Muscle of leg (tissue), 11 donors: ENCODE data around the gene CUBN. TPM values are rescaled to one million over a fixed set of nuclear protein-coding genes. Genes with fewer than 3 reads are reported as not detected.

ENCODE experiments used
- DNase-seq: peaks from one replicate; pipeline ENCODE4 v3.0.0; 2013
- H3K27ac ChIP-seq: one replicate; pipeline ENCODE4 v1.5.1; 2013; ENCODE audit warnings: mild to moderate bottlenecking, low read length, control low read depth
- H3K27me3 ChIP-seq: one replicate; pipeline ENCODE4 v1.6.1; 2013; ENCODE audit warnings: low read length; ENCODE audit not compliant: control insufficient read depth, insufficient read depth
- H3K36me3 ChIP-seq: one replicate; pipeline ENCODE4 v1.6.1; 2013; ENCODE audit warnings: low read length; ENCODE audit not compliant: control insufficient read depth, insufficient read depth
- H3K4me1 ChIP-seq: one replicate; pipeline ENCODE4 v1.6.1; 2013; ENCODE audit warnings: low read length; ENCODE audit not compliant: control insufficient read depth, insufficient read depth
- H3K4me3 ChIP-seq: one replicate; pipeline ENCODE4 v1.5.1; 2013; ENCODE audit warnings: low read length, control low read depth
- H3K9me3 ChIP-seq: replicated peaks from 2 replicates; pipeline ENCODE4 v1.6.1; 2013; ENCODE audit warnings: low read depth, low read length; ENCODE audit not compliant: control insufficient read depth
- WGBS: methylation state at CpG from one replicate; pipeline ENCODE4 v1.1.5; 2013; ENCODE audit warnings: missing lambda C conversion rate; ENCODE audit not compliant: insufficient coverage; 5-methylcytosine and 5-hydroxymethylcytosine counted together
- polyA plus RNA-seq, 8 donors: library from polyadenylated mRNA; unstranded; fragments of 120-200 nt; gene quantifications; one replicate each; pipeline versions ENCODE4 v1.2.1 to v1.2.3, GENCODE V29; 2013; ENCODE audit warnings: inconsistent platforms in 1 of 8, low replicate concordance in 1 of 8; ENCODE audit not compliant: insufficient read length in 8 of 8, insufficient read depth in 1 of 8
- total RNA-seq: library from RNA; stranded (reverse); fragments of 120-200 nt; gene quantifications from one replicate; pipeline ENCODE4 v1.2.4, GENCODE V29; 2013

Gene CUBN
- total and polyA plus RNA-seq, 9 donors: 1.4 to 5.0 (median 2.0) TPM

DNA sequence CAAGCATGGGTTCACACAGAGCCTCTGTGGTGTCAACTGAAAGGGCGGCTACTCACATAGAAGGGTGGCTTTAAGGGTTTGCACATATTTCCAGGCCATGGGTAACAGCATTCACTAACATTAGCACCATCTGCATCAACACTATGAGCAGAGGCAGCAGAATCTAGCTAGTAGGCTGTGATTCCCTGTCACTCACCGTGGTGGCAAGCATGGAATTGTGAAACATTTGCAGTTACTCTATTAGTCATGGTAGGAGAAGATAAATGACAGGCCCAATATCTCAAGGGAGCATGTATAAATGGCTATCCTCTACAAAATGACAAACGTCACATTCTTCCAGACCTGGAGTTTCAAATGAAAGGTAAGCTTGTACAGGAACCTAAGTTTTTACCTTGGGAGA lies 32.2 kb upstream of the CUBN start:
- no peaks in the 10 kb centered on the region for H3K4me1 ChIP-seq
- no peaks in the 10 kb centered on the region for H3K27me3 ChIP-seq
- H3K9me3 ChIP-seq: no peaks in the 10 kb centered on the region
- DNase-seq: no peak
- WGBS: no CpG with 5 or more reads among the region's 3 CpGs
- H3K27ac ChIP-seq: no peak overlapping the region
- no peak overlapping the region for H3K4me3 ChIP-seq
- H3K36me3 ChIP-seq: no peaks in the 10 kb centered on the region

DNA sequence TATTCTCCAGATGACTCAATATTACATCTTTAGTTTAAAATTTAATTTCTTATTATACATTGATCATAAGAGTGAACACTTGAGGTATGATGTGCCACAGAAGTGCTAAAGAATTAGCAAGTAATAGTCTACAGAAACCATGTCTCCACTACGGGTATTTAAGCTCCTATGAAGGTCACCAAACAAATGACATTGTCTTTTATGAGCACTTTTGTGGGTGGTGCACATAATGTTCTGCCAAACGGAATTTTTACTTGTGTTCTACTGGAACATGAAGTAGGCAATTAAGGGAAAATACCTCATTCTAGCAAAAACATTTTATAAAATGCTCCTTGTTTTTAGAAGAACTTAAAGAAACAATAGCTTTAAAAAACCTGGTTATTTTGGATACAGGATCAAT lies 27.4 kb upstream of the CUBN start:
- DNase-seq: no peak
- H3K9me3 ChIP-seq: no peaks in the 10 kb centered on the region
- no peak overlapping the region for H3K4me3 ChIP-seq
- peaks cover 3% of the 10 kb centered on the region for H3K4me1 ChIP-seq
- H3K27me3 ChIP-seq: no peaks in the 10 kb centered on the region
- no CpG with 5 or more reads among the region's 2 CpGs for WGBS
- no peak overlapping the region for H3K27ac ChIP-seq
- H3K36me3 ChIP-seq: no peaks in the 10 kb centered on the region

DNA sequence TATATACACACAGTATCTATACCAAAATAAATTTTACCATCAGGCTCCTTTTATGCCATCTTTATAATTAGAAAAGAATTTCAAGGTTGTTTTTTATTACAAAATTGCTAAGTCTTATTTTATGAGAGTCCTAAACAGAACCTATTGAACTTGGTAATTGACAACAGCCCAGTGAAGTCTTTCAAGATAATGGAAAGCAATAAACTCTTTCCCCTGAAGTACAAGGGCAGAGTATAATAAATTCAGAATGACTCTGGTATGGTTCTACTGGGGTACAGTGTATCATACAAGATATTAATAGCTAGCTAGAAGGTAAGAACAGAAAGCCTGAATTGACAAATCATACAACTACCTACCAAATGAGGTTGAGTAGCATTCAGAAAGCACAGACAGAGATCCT lies 26.2 kb upstream of the CUBN start:
- no peak overlapping the region for H3K4me3 ChIP-seq
- no peaks in the 10 kb centered on the region for H3K9me3 ChIP-seq
- peaks cover 3% of the 10 kb centered on the region for H3K4me1 ChIP-seq
- H3K27ac ChIP-seq: no peak overlapping the region
- H3K36me3 ChIP-seq: no peaks in the 10 kb centered on the region
- DNase-seq: no peak
- no peaks in the 10 kb centered on the region for H3K27me3 ChIP-seq

DNA sequence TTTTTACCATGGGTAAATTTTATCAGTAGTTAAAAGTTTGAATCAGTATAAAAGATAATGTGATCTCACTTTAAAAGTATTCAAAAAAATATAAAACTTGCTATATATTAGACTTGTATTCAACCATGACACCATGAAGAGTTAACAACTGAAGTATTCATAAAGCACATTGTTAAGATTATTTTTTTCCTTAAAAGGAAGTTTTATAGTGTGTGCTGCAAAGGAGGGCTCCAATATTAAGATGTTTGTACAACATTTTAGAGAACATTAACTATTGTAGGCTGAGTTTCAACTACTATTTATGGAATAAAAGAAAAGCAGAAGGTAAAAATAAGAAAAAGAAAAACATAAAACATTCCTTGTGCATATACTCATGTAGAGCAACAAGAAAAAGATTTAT lies 24.5 kb upstream of the CUBN start:
- no peaks in the 10 kb centered on the region for H3K27me3 ChIP-seq
- H3K4me1 ChIP-seq: peaks cover 3% of the 10 kb centered on the region
- H3K36me3 ChIP-seq: no peaks in the 10 kb centered on the region
- no peaks in the 10 kb centered on the region for H3K9me3 ChIP-seq
- H3K27ac ChIP-seq: no peak overlapping the region
- no peak for DNase-seq
- no peak overlapping the region for H3K4me3 ChIP-seq

DNA sequence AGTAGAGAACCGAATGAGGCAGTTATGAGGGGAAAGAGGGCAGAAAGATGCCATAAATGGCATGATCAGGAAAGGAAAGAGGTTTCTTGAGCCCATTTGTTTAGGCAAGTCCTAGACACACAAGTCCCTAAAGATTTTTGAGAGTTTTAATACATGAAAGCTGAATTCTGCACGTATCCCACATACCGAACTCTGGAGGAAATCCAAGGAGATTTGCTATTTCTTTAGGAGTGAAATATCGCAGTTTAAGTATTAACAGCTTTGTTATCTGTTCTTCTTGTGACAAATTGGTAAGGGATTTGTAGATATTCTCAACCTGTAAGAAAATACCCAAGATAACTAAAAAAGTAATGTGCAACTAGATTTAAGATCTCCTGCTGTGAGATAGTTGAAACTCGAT lies 23.7 kb upstream of the CUBN start:
- H3K9me3 ChIP-seq: no peaks in the 10 kb centered on the region
- no peak for DNase-seq
- no peaks in the 10 kb centered on the region for H3K36me3 ChIP-seq
- H3K27ac ChIP-seq: no peak overlapping the region
- no peaks in the 10 kb centered on the region for H3K27me3 ChIP-seq
- peaks cover 3% of the 10 kb centered on the region for H3K4me1 ChIP-seq
- no peak overlapping the region for H3K4me3 ChIP-seq
- WGBS: 50% methylated on average over 1 of the region's 5 CpGs

DNA sequence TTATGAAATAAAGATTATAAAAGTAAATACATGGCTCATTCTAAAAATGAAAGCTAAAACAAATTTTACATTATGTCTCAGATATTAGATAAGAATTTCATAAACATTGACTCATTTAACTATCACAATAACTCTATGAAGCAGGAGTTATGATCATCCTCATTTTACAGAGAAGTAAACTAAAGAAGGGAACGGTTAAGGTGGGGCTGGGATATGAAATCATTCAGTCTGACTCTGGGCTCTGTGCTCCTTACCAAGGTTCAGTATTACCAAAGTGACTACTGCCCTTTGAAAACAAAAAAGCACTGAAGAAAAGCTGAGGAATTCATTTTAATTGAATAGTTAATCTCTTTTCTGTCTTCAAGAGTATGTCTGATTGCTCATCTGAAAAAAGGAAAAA lies 22.1 kb upstream of the CUBN start:
- Histone ChIP-seq H3K27me3 (no peaks in the 10 kb centered on the region), H3K9me3 (no peaks in the 10 kb centered on the region), H3K4me1 (peaks cover 3% of the 10 kb centered on the region), H3K4me3 (no peak overlapping the region), H3K36me3 (no peaks in the 10 kb centered on the region), H3K27ac (no peak overlapping the region)
- DNase-seq: no peak
- WGBS: no CpG with 5 or more reads among the region's 1 CpG

DNA sequence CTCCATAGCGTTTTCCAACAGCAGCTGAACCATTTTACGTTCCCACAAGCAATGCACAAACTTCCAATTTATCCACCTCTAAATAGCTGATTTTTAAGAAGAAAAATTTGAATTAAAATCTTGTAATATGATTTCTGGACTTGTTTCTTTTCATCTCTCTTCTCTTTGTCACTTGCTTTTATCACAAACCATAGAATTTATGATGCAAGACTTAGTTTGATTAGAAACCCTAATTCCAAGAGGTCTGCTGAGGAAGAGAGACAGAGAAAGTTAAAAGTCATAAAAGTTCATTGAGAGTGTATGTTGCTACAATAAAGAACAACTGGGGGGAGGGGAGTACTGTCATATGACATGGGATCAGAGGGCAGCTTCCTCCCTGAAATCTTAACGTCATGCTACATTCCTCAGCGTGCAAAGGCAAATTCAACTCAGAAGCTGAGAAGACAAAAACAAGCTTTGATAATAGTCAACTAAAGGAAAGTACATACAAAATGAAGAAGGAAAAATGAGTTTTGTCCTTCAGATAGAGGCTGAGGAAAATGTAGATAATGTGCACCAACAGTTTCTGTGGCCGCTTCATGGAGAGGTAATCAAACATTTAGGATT lies 18.4 kb upstream of the CUBN start:
- H3K36me3 ChIP-seq: no peaks in the 10 kb centered on the region
- no CpG with 5 or more reads among the region's 5 CpGs for WGBS
- no peaks in the 10 kb centered on the region for H3K27me3 ChIP-seq
- H3K9me3 ChIP-seq: no peaks in the 10 kb centered on the region
- H3K4me3 ChIP-seq: no peak overlapping the region
- H3K27ac ChIP-seq: no peak overlapping the region
- peak; percentile 44 for DNase-seq
- peaks cover 3% of the 10 kb centered on the region for H3K4me1 ChIP-seq

DNA sequence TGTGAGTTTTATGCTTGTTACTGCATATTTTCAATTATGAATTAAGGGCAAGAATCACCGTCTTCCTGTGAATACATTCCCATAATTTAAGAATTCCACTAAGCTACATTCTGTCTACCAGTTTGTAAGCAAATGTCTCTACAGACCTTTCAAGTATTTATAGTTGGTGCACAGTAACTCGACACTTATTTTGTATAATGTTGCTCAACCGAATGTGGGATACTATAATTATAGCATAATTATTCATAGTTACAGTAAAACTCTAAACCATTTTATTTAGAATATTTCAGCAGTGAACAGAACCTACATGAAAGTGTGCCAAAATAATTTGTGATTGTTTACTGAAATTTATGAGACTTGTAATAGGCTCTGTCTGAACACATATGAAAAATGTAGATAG lies 17.3 kb upstream of the CUBN start:
- H3K27me3 ChIP-seq: no peaks in the 10 kb centered on the region
- DNase-seq: no peak
- H3K27ac ChIP-seq: no peak overlapping the region
- WGBS: no CpG with 5 or more reads among the region's 3 CpGs
- H3K9me3 ChIP-seq: no peaks in the 10 kb centered on the region
- H3K4me3 ChIP-seq: no peak overlapping the region
- no peaks in the 10 kb centered on the region for H3K4me1 ChIP-seq
- H3K36me3 ChIP-seq: no peaks in the 10 kb centered on the region

DNA sequence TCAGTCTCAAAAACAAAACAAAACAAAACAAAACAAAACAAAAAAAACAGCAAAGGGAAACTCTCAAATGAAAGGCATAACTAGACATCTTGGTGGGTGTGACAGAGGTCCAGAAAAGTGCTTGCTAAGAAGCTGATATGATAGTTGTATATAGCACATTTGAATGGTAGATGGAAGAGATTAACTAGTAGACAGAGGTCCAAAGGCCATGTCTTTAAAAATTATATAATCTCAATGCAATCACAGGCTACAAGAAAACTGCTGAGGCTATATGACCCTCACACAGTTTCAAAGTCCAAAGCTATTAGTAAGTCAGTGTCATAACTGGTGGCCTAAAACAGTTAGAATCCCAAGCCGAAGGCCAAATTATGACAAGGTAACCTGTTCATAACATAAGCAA lies 15.6 kb upstream of the CUBN start:
- no CpG with 5 or more reads among the region's 1 CpG for WGBS
- Histone ChIP-seq H3K4me3 (no peak overlapping the region), H3K4me1 (no peaks in the 10 kb centered on the region), H3K27me3 (no peaks in the 10 kb centered on the region), H3K9me3 (no peaks in the 10 kb centered on the region), H3K36me3 (no peaks in the 10 kb centered on the region), H3K27ac (no peak overlapping the region)
- no peak for DNase-seq

DNA sequence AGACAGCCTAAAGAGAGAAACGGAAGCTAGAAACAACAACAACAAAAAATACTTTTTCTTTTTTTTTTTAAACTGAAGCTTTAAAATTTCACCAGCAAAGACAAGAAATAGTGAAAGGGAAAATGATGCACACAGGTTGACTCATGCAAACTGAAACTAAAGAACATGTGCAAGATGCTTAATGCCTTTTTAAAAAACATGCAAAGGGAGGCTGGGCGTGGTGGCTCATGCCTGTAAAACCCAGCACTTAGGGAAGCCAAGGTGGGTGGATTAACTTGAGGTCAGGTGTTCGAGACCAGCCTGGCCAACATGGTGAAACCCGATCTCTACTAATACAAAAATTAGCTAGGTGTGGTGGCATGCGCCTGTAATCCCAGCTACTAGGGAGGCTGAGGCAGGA lies 15.1 kb upstream of the CUBN start:
- Histone ChIP-seq H3K4me3 (no peak overlapping the region), H3K27ac (no peak overlapping the region), H3K27me3 (no peaks in the 10 kb centered on the region), H3K36me3 (no peaks in the 10 kb centered on the region), H3K4me1 (no peaks in the 10 kb centered on the region), H3K9me3 (no peaks in the 10 kb centered on the region)
- no peak for DNase-seq
- WGBS: 100% methylated on average over 1 of the region's 5 CpGs

DNA sequence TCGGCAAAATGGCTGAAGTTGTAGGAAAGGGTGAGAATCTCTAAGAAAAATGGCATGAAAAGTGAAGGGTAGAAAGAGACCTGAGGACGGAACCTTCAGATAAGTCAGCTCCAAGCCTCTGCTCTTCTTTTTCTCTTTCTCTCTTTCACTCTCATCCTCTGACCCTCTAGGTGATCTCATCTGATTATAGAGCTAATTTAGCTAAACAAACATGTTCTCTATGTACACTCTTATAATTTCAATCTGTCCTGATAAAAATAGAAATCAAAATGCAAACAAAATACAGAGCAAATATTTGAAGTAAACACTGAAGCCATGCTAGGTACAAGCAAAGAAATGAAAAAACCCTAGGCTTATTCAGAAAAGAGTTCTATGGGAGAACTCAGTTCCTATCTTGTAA lies 14.4 kb upstream of the CUBN start:
- Histone ChIP-seq H3K9me3 (no peaks in the 10 kb centered on the region), H3K36me3 (no peaks in the 10 kb centered on the region), H3K4me1 (no peaks in the 10 kb centered on the region), H3K4me3 (no peak overlapping the region), H3K27ac (no peak overlapping the region), H3K27me3 (no peaks in the 10 kb centered on the region)
- WGBS: 100% methylated on average over 1 of the region's 2 CpGs
- DNase-seq: no peak
